Loucy (cell line): ENCODE results near the gene CDKL4.

Experiments
- EZH2phosphoT487 ChIP-seq: fragments of 200-600 bp; IDR thresholded peaks from 2 replicates; pipeline ENCODE4 v1.6.1; 2018; ENCODE audit warnings: antibody characterized with exemption, mild to moderate bottlenecking, moderate library complexity, borderline replicate concordance
- TF ChIP-seq, protein P1 (sequence below): fragments of 200-600 bp; sonication (generic); conservative IDR thresholded peaks from 2 replicates; pipeline ENCODE4 v1.5.1; 2014; ENCODE audit warnings: mild to moderate bottlenecking, antibody characterized with exemption, low read length

- TF ChIP-seq EZH2phosphoT487, result no peak
- TF ChIP-seq, protein P1, sequence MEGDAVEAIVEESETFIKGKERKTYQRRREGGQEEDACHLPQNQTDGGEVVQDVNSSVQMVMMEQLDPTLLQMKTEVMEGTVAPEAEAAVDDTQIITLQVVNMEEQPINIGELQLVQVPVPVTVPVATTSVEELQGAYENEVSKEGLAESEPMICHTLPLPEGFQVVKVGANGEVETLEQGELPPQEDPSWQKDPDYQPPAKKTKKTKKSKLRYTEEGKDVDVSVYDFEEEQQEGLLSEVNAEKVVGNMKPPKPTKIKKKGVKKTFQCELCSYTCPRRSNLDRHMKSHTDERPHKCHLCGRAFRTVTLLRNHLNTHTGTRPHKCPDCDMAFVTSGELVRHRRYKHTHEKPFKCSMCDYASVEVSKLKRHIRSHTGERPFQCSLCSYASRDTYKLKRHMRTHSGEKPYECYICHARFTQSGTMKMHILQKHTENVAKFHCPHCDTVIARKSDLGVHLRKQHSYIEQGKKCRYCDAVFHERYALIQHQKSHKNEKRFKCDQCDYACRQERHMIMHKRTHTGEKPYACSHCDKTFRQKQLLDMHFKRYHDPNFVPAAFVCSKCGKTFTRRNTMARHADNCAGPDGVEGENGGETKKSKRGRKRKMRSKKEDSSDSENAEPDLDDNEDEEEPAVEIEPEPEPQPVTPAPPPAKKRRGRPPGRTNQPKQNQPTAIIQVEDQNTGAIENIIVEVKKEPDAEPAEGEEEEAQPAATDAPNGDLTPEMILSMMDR, result peak; percentile 95
Measured at GRCh38 chr2:39227628-39228412, 15.9 kb downstream of the CDKL4 start.
